Small intestine (tissue), 7 donors: Measurements from ENCODE around the gene SACS. TPM values are rescaled to one million over a fixed set of nuclear protein-coding genes. Genes with fewer than 3 reads are reported as not detected.
"Not testable (repeated sequence)": the region's sequence is repeated elsewhere in the genome, so short reads cannot be mapped to it uniquely, and the experiment has no call there.

Experiments used
- DNase-seq, 2 donors: peaks; one replicate each; pipeline versions ENCODE4 v3.0.0 to v3.0.0-alpha.2; 2013
- FAIRE-seq: peaks from 2 replicates; lab custom pipeline; 2012; peaks lifted over from hg19 to GRCh38; lab: Jason Lieb, UNC
- H3K27ac ChIP-seq, 3 donors: one replicate each; pipeline ENCODE4 v1.5.1; 2013; ENCODE audit warnings: low read length in 2 of 3, mild to moderate bottlenecking in 2 of 3, control low read depth in 1 of 3, inconsistent platforms in 1 of 3, low read depth in 1 of 3, moderate library complexity in 1 of 3
- H3K27me3 ChIP-seq, 3 donors: one replicate each; pipeline ENCODE4 v1.6.1; 2013; ENCODE audit warnings: low read length in 3 of 3, inconsistent platforms in 1 of 3; ENCODE audit not compliant: control insufficient read depth in 3 of 3, insufficient read depth in 3 of 3
- H3K36me3 ChIP-seq, 3 donors: one replicate each; pipeline ENCODE4 v1.6.1; 2013; ENCODE audit warnings: low read length in 3 of 3, inconsistent platforms in 1 of 3, low read depth in 1 of 3, mild to moderate bottlenecking in 1 of 3, moderate library complexity in 1 of 3; ENCODE audit not compliant: control insufficient read depth in 3 of 3, insufficient read depth in 2 of 3
- H3K4me1 ChIP-seq, 3 donors: one replicate each; pipeline ENCODE4 v1.6.1; 2013; ENCODE audit warnings: low read length in 2 of 3, inconsistent platforms in 1 of 3, low read depth in 1 of 3, mild to moderate bottlenecking in 1 of 3, moderate library complexity in 1 of 3; ENCODE audit not compliant: control insufficient read depth in 3 of 3, insufficient read depth in 2 of 3
- H3K4me3 ChIP-seq, 3 donors: one replicate each; pipeline ENCODE4 v1.5.1; 2013; ENCODE audit warnings: low read length in 3 of 3, control low read depth in 1 of 3, inconsistent platforms in 1 of 3, low read depth in 1 of 3, mild to moderate bottlenecking in 1 of 3, moderate library complexity in 1 of 3
- H3K9me3 ChIP-seq, 2 donors: one replicate each; pipeline ENCODE4 v1.6.1; 2013; ENCODE audit warnings: low read depth in 1 of 2, low read length in 1 of 2; ENCODE audit not compliant: control insufficient read depth in 2 of 2, insufficient read depth in 1 of 2
- WGBS, 3 donors: extraction: QIAGEN DNeasy Blood & Tissue Kit; methylation state at CpG; one replicate each; pipeline ENCODE4 v1.1.7; 2013; 5-methylcytosine and 5-hydroxymethylcytosine counted together
- polyA plus RNA-seq, 4 donors: library from polyadenylated mRNA; stranded (reverse) in 3 of 4; unstranded in 1 of 4; fragments of 200-250 nt in 3 of 4; fragments of 120-200 nt in 1 of 4; gene quantifications; one replicate each; pipeline versions ENCODE4 v1.2.1 to v1.2.3, GENCODE V29; 2013
- donor health status: healthy with polysubstance abuse.
- donor health status: control.
- donor health status: control.
- donor health status: Bipolar disorder and iron deficiency.
- donor health status: healthy.

The SACS gene
- polyA plus RNA-seq, 4 donors, result 0.67 to 2.7 (median 1.1) TPM

- no peak for FAIRE-seq
- 71 to 77% (median 76%) methylated on average over 5 of the region's 5 CpGs for WGBS, 3 donors
- no peak overlapping the region for H3K4me3 ChIP-seq
Measured at GRCh38 chr13:23449398-23450162, 16.1 kb upstream of the SACS start.

GRCh38 chr13:23447927-23448326, 14.4 kb upstream of the SACS start:
- H3K4me3 ChIP-seq, result no peak overlapping the region
- H3K9me3 ChIP-seq, result no peaks in the 10 kb centered on the region
- no peaks in the 10 kb centered on the region for H3K4me1 ChIP-seq
- WGBS, 3 donors, result 67 to 86% (median 81%) methylated on average over 3 of the region's 3 CpGs
- no peak for DNase-seq
- no peak overlapping the region for H3K27ac ChIP-seq
- FAIRE-seq, result no peak
- no peaks in the 10 kb centered on the region for H3K36me3 ChIP-seq
- peaks cover 0 to 3% (median 0%) of the 10 kb centered on the region in 3 donors for H3K27me3 ChIP-seq

More at GRCh38 chr13:23449398-23450162, 16.1 kb upstream of the SACS start:
- H3K27me3 ChIP-seq, result peaks cover 0 to 3% (median 0%) of the 10 kb centered on the region in 3 donors
- H3K27ac ChIP-seq, result no peak overlapping the region
- no peak for DNase-seq
- no peaks in the 10 kb centered on the region for H3K36me3 ChIP-seq
- no peaks in the 10 kb centered on the region for H3K9me3 ChIP-seq
- no peaks in the 10 kb centered on the region for H3K4me1 ChIP-seq

GRCh38 chr13:23445794-23446193, 12.3 kb upstream of the SACS start:
- H3K9me3 ChIP-seq, result no peaks in the 10 kb centered on the region
- H3K4me3 ChIP-seq, result no peak overlapping the region
- DNase-seq (no peak), FAIRE-seq (no peak)
- H3K27me3 ChIP-seq, result no peaks in the 10 kb centered on the region
- 36 to 80% (median 70%) methylated on average over 1 of the region's 1 CpG for WGBS, 3 donors
- H3K27ac ChIP-seq, result no peak overlapping the region
- H3K36me3 ChIP-seq, result no peaks in the 10 kb centered on the region
- H3K4me1 ChIP-seq, result no peaks in the 10 kb centered on the region

- FAIRE-seq (no peak), DNase-seq (no peak)
- WGBS, 3 donors, result 67 to 77% (median 70%) methylated on average over 2 of the region's 2 CpGs
Measured at GRCh38 chr13:23443878-23444277, 10.4 kb upstream of the SACS start.

DNA sequence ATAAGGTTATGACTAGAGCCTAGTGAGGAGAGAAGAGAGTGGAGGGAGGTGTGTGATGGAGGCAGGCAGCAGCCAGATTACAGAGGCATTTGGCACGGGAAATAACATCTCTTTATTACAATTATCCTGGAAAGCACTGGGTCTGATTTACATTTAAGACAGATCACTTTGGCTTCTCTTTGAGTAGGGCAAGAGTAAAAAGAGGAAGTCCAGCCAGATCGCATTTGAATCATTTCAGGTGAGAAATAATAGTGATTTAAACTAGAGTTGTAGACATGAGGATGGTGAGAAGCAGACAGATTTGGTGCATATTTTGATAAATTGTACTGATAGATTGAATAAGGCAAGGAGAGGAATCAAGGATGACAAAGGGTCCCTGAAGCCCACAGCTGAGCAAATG, 9.6 kb upstream of the SACS start:
- WGBS, 3 donors, result 68 to 79% (median 72%) methylated on average over 2 of the region's 2 CpGs
- no peaks in the 10 kb centered on the region for H3K9me3 ChIP-seq
- FAIRE-seq, result no peak

More at GRCh38 chr13:23443878-23444277, 10.4 kb upstream of the SACS start:
- Histone ChIP-seq H3K27ac (no peak overlapping the region), H3K27me3 (no peaks in the 10 kb centered on the region), H3K4me3 (no peak overlapping the region), H3K36me3 (no peaks in the 10 kb centered on the region), H3K4me1 (no peaks in the 10 kb centered on the region), H3K9me3 (no peaks in the 10 kb centered on the region)

DNA sequence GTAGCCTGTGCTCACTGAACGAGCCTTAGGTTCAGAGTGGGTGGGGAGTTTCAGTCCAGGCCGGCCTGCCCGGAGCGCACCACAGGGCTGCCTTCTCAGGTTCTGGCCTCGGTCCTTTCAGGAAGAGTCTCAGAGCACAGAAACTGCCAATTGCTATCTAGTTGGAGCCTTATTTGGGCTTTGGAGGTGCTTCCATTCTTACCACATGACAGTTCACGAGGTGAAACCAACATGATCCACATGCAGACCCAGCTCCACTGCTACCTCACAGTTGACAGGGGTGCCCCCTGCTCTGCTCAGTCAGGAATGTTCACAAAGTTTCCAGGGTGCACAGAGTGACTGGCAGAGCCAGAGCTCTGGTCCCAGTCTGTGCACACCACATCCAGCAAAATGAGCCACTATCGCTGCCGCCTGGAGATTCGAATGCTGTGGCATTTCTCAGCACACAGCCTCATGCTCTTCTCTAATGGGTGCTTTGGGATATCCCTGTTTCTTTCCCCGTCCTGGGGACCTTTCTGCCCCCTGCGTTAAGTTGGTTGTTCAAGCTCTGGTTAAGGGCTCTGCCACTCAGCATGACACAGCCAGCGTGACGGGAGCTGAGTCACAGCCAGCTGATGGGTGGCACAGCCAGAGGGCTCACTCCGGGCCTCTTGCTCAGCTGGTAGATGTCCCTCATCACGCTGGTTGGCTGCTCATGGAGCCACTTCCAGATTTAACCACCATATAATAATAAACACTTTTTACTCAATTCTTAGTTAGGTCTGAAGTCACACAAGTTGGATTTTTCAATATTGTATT, 7.5 kb upstream of the SACS start:
- no peak for FAIRE-seq
- H3K36me3 ChIP-seq, result no peaks in the 10 kb centered on the region
- WGBS, 3 donors, result 87 to 91% (median 88%) methylated on average over 15 of the region's 15 CpGs

More for the DNA sequence above, 9.6 kb upstream of the SACS start:
- H3K4me3 ChIP-seq, result no peak overlapping the region
- H3K27ac ChIP-seq, result no peak overlapping the region
- no peak for DNase-seq
- no peaks in the 10 kb centered on the region for H3K4me1 ChIP-seq
- H3K36me3 ChIP-seq, result no peaks in the 10 kb centered on the region
- H3K27me3 ChIP-seq, result no peaks in the 10 kb centered on the region

DNA sequence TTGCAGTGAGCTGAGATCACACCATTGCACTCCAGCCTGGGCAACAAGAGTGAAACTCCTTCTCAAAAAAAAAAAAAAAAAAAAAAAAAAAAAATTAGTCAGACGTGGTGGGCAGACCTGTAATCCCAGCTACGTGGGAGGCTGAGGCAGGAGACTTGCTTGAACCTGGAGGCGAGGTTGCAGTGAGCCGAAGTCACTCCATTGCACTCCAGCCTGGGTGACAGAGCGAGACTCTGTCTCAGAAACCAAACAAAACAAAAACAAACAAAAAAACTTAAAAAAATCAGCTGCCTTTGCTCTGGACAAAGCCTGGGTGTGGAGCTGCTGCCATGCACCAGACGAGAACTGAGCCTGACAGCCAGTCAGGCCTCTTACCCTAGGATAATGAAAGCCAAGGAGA, 6.8 kb upstream of the SACS start:
- not testable (repeated sequence) for H3K4me1 ChIP-seq, H3K36me3 ChIP-seq, FAIRE-seq, DNase-seq, H3K4me3 ChIP-seq, H3K9me3 ChIP-seq, H3K27ac ChIP-seq, H3K27me3 ChIP-seq
- 66 to 78% (median 78%) methylated on average over 6 of the region's 6 CpGs for WGBS, 3 donors

More for the DNA sequence above, 7.5 kb upstream of the SACS start:
- no peak overlapping the region for H3K4me3 ChIP-seq
- no peak for DNase-seq
- H3K27me3 ChIP-seq, result no peaks in the 10 kb centered on the region
- no peaks in the 10 kb centered on the region for H3K4me1 ChIP-seq
- H3K9me3 ChIP-seq, result no peaks in the 10 kb centered on the region
- H3K27ac ChIP-seq, result no peak overlapping the region

DNA sequence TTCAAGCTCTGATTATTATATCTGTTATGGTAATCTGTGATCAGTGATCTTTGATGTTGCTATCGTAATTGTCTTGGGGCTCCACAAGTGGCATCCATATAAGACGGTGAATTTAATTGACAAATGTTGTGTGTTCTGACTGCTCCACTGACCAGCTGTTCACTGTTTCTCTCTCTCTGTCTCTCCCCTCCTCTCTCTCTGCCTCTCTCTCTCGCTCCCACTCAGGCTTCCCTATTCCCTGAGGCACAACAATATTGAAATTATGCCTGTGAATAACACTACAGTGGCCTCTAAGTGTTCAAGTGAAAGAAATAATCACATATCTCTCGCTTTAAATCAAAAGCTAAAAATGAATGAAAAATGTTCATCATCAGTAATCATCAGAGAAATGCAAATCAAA, 4.4 kb upstream of the SACS start:
- H3K36me3 ChIP-seq, result no peaks in the 10 kb centered on the region
- no peak overlapping the region for H3K27ac ChIP-seq
- DNase-seq, result no peak
- H3K27me3 ChIP-seq, result peaks cover 0 to 9% (median 2%) of the 10 kb centered on the region in 3 donors
- no peak overlapping the region for H3K4me3 ChIP-seq
- no peaks in the 10 kb centered on the region for H3K9me3 ChIP-seq
- FAIRE-seq, result no peak
- no peaks in the 10 kb centered on the region for H3K4me1 ChIP-seq
- WGBS, 3 donors, result 83 to 86% (median 85%) methylated on average over 4 of the region's 4 CpGs
